GM23338 (cell line): ENCODE data around the gene GPC5. TPM values are rescaled to one million over a fixed set of nuclear protein-coding genes. Genes with fewer than 3 reads are reported as not detected.

ENCODE experiments used
- ATAC-seq: fragments of 200-7000 bp; cut with Tn5 transposase; 3 replicates; pipeline ENCODE4 v1.9.1; 2020
- DNase-seq: peaks from one replicate; pipeline ENCODE4 v3.0.0-alpha.2; 2015; ENCODE audit warnings: low spot score
- H2AFZ ChIP-seq: fragments of 200-600 bp; sonication (generic); 2 replicates; pipeline ENCODE4 v1.8.0; 2016; ENCODE audit warnings: antibody characterized with exemption, mild to moderate bottlenecking, moderate library complexity
- H3F3A ChIP-seq: fragments of 200-600 bp; sonication (generic); replicated peaks from 2 replicates; pipeline ENCODE4 v1.8.0; 2017; ENCODE audit warnings: antibody characterized with exemption, mixed run types, low read depth
- H3K27ac ChIP-seq: fragments of 200-600 bp; sonication (generic); 2 replicates; pipeline ENCODE4 v1.6.1; 2016; ENCODE audit warnings: low read depth
- H3K27me3 ChIP-seq: fragments of 200-600 bp; sonication (generic); 2 replicates; pipeline ENCODE4 v1.8.0; 2016; ENCODE audit warnings: mild to moderate bottlenecking, mixed run types, moderate library complexity; ENCODE audit not compliant: insufficient read depth
- H3K36me3 ChIP-seq: fragments of 200-600 bp; sonication (generic); 2 replicates; pipeline ENCODE4 v1.8.0; 2016; ENCODE audit warnings: mild to moderate bottlenecking; ENCODE audit not compliant: insufficient read depth
- H3K4me1 ChIP-seq: fragments of 200-600 bp; sonication (generic); 2 replicates; pipeline ENCODE4 v1.8.0; 2016; ENCODE audit warnings: mild to moderate bottlenecking, moderate library complexity; ENCODE audit not compliant: insufficient read depth
- H3K4me2 ChIP-seq: fragments of 200-600 bp; sonication (generic); 2 replicates; pipeline ENCODE4 v1.7.1; 2017; ENCODE audit warnings: mixed run types
- H3K4me3 ChIP-seq: fragments of 200-600 bp; sonication (generic); 2 replicates; pipeline ENCODE4 v1.6.1; 2016; ENCODE audit warnings: mixed run types
- H3K79me2 ChIP-seq: fragments of 200-600 bp; sonication (generic); replicated peaks from 2 replicates; pipeline ENCODE4 v1.8.0; 2017; ENCODE audit warnings: mild to moderate bottlenecking; ENCODE audit not compliant: insufficient read depth
- H3K9me2 ChIP-seq: fragments of 200-600 bp; sonication (generic); 2 replicates; pipeline ENCODE4 v1.8.0; 2017; ENCODE audit not compliant: insufficient read depth
- H4K20me1 ChIP-seq: fragments of 200-600 bp; sonication (generic); replicated peaks from 2 replicates; pipeline ENCODE4 v1.8.0; 2017; ENCODE audit warnings: mild to moderate bottlenecking; ENCODE audit not compliant: insufficient read depth
- H3K27ac Mint-ChIP-seq: 2 replicates; pipeline ENCODE4 v1.8.0; 2020; ENCODE audit warnings: inconsistent platforms, mild to moderate bottlenecking, moderate library complexity, mixed read lengths
- H3K27me3 Mint-ChIP-seq: 3 replicates; pipeline ENCODE4 v1.8.0; 2022; ENCODE audit warnings: low read depth, mild to moderate bottlenecking, moderate library complexity, mixed read lengths, inconsistent platforms; ENCODE audit not compliant: insufficient read depth, poor library complexity
- H3K36me3 Mint-ChIP-seq: 3 replicates; pipeline ENCODE4 v1.8.0; 2021; ENCODE audit warnings: low read depth, mild to moderate bottlenecking, inconsistent platforms, moderate library complexity, mixed read lengths
- H3K4me1 Mint-ChIP-seq: 3 replicates; pipeline ENCODE4 v1.8.0; 2020; ENCODE audit warnings: mild to moderate bottlenecking, inconsistent platforms, mixed read lengths
- H3K4me3 Mint-ChIP-seq: 3 replicates; pipeline ENCODE4 v1.8.0; 2021; ENCODE audit warnings: moderate library complexity, mild to moderate bottlenecking, inconsistent platforms, mixed read lengths
- H3K9me3 Mint-ChIP-seq: 3 replicates; pipeline ENCODE4 v1.8.0; 2020; ENCODE audit warnings: moderate library complexity, mild to moderate bottlenecking, inconsistent platforms, mixed read lengths
- CREB1 ChIP-seq: fragments of 250-450 bp; sonication (Bioruptor Pico); IDR thresholded peaks from 2 replicates; pipeline ENCODE4 v1.5.0; 2020; ENCODE audit warnings: low read depth, mild to moderate bottlenecking, moderate library complexity
- EZH2 ChIP-seq: fragments of 200-600 bp; sonication (generic); IDR thresholded peaks from one replicate; pipeline ENCODE4 v1.8.0; 2017; ENCODE audit warnings: antibody characterized with exemption, mild to moderate bottlenecking, low read depth; ENCODE audit not compliant: unreplicated experiment
- EZH2phosphoT487 ChIP-seq: fragments of 200-600 bp; sonication (generic); IDR thresholded peaks from one replicate; pipeline ENCODE4 v1.8.1; 2018; ENCODE audit warnings: antibody characterized with exemption; ENCODE audit not compliant: unreplicated experiment
- NANOG ChIP-seq: IDR thresholded peaks from 2 replicates; pipeline ENCODE4 v1.6.1; 2016; ENCODE audit warnings: antibody characterized with exemption, borderline replicate concordance
- POLR2AphosphoS5 ChIP-seq: IDR thresholded peaks from 2 replicates; pipeline ENCODE4 v1.6.1; 2016; ENCODE audit warnings: antibody characterized with exemption, low read depth
- STAT1 ChIP-seq: IDR thresholded peaks from one replicate; pipeline ENCODE4 v1.6.1; 2016; ENCODE audit warnings: antibody characterized with exemption; ENCODE audit not compliant: unreplicated experiment
- ZNF114 ChIP-seq: fragments of 250-450 bp; sonication (Bioruptor Pico); IDR thresholded peaks from 2 replicates; pipeline ENCODE4 v1.5.0; 2020; ENCODE audit warnings: mild to moderate bottlenecking, moderate library complexity
- ZNF331 ChIP-seq: fragments of 250-450 bp; sonication (Bioruptor Pico); IDR thresholded peaks from 2 replicates; pipeline ENCODE4 v1.5.0; 2020; ENCODE audit warnings: low read depth, mild to moderate bottlenecking, moderate library complexity
- polyA plus RNA-seq: library from polyadenylated mRNA; unstranded; fragments of >200 nt; fragmentation: Nextera tagmentation; extraction: Ambion mirVana; gene quantifications from 2 replicates; pipeline ENCODE4 v1.2.1, GENCODE V29; 2016
- total RNA-seq: library from RNA; depleted of rRNA; stranded (reverse); fragments of >200 nt; shearing (Covaris generic); gene quantifications from 2 replicates; pipeline ENCODE4 v1.2.3, GENCODE V29; 2014
- TF ChIP-seq, protein P1 (sequence below): IDR thresholded peaks from one replicate; pipeline ENCODE4 v1.6.1; 2018; ENCODE audit warnings: antibody characterized with exemption; ENCODE audit not compliant: unreplicated experiment
- TF ChIP-seq, protein P2 (sequence below): IDR thresholded peaks from 2 replicates; pipeline ENCODE4 v1.6.1; 2016; ENCODE audit warnings: antibody characterized with exemption
- TF ChIP-seq, protein P3 (sequence below), 2 experiments: fragments of 200-600 bp in 1 of 2; sonication (generic) in 1 of 2; conservative IDR thresholded peaks; 2 replicates each; pipeline versions ENCODE4 v1.5.1 to v1.6.1; 2016 to 2017; ENCODE audit warnings: antibody characterized with exemption in 2 of 2, low read depth in 2 of 2, mild to moderate bottlenecking in 2 of 2, moderate library complexity in 1 of 2

The GPC5 gene
- total and polyA plus RNA-seq, 2 experiments from 2014 or later, result 0.95 to 1.1 TPM

DNA sequence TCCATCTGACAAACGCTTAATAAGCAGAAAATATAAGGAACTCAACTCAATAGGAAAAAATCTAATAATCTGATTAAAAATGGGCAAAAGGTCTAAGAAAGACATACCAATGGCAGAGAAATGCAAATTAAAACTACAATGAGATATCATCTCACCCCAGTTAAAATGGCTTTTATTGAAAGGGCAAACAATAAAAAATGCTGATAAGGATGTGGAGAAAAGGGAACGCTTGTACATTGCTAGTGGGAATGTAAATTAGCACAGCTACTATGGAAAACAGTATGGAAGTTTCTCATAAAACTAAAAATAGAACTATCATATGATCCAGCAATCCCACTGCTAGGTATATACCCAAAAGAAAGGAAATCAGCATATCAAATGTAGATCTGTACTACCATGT is 1319.4 kb downstream of the GPC5 start:
- Mint-ChIP-seq H3K9me3 (no peaks in the 10 kb centered on the region), H3K4me1 (peaks cover 6% of the 10 kb centered on the region; the same call in 2 of the 3 replicates), H3K4me3 (no peak overlapping the region), H3K27ac (no peak overlapping the region), H3K36me3 (no peaks in the 10 kb centered on the region; the same call in 2 of the 3 replicates), H3K27me3 (no peaks in the 10 kb centered on the region)
- no peak for TF ChIP-seq EZH2
- no peak for TF ChIP-seq POLR2AphosphoS5
- no peak for TF ChIP-seq EZH2phosphoT487
- TF ChIP-seq NANOG, result no peak
- TF ChIP-seq ZNF331 (CRISPR knock-in tag), result no peak
- TF ChIP-seq STAT1, result no peak
- TF ChIP-seq, protein P1, sequence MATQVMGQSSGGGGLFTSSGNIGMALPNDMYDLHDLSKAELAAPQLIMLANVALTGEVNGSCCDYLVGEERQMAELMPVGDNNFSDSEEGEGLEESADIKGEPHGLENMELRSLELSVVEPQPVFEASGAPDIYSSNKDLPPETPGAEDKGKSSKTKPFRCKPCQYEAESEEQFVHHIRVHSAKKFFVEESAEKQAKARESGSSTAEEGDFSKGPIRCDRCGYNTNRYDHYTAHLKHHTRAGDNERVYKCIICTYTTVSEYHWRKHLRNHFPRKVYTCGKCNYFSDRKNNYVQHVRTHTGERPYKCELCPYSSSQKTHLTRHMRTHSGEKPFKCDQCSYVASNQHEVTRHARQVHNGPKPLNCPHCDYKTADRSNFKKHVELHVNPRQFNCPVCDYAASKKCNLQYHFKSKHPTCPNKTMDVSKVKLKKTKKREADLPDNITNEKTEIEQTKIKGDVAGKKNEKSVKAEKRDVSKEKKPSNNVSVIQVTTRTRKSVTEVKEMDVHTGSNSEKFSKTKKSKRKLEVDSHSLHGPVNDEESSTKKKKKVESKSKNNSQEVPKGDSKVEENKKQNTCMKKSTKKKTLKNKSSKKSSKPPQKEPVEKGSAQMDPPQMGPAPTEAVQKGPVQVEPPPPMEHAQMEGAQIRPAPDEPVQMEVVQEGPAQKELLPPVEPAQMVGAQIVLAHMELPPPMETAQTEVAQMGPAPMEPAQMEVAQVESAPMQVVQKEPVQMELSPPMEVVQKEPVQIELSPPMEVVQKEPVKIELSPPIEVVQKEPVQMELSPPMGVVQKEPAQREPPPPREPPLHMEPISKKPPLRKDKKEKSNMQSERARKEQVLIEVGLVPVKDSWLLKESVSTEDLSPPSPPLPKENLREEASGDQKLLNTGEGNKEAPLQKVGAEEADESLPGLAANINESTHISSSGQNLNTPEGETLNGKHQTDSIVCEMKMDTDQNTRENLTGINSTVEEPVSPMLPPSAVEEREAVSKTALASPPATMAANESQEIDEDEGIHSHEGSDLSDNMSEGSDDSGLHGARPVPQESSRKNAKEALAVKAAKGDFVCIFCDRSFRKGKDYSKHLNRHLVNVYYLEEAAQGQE, result no peak
- TF ChIP-seq, protein P2, sequence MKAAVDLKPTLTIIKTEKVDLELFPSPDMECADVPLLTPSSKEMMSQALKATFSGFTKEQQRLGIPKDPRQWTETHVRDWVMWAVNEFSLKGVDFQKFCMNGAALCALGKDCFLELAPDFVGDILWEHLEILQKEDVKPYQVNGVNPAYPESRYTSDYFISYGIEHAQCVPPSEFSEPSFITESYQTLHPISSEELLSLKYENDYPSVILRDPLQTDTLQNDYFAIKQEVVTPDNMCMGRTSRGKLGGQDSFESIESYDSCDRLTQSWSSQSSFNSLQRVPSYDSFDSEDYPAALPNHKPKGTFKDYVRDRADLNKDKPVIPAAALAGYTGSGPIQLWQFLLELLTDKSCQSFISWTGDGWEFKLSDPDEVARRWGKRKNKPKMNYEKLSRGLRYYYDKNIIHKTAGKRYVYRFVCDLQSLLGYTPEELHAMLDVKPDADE, result no peak
- no peak overlapping the region for H3K4me2 ChIP-seq
- no peaks in the 10 kb centered on the region for H4K20me1 ChIP-seq
- no peaks in the 10 kb centered on the region for H3F3A ChIP-seq
- no peak overlapping the region for H3K27ac ChIP-seq
- H2AFZ ChIP-seq, result no peak overlapping the region
- H3K79me2 ChIP-seq, result no peaks in the 10 kb centered on the region
- DNase-seq (no peak), ATAC-seq (no peak)
- no peaks in the 10 kb centered on the region for H3K27me3 ChIP-seq
- no peak overlapping the region for H3K4me3 ChIP-seq
- no peaks in the 10 kb centered on the region for H3K9me2 ChIP-seq
- H3K4me1 ChIP-seq, result peaks cover 9% of the 10 kb centered on the region; the same call in 1 of the 2 replicates
- no peaks in the 10 kb centered on the region for H3K36me3 ChIP-seq

DNA sequence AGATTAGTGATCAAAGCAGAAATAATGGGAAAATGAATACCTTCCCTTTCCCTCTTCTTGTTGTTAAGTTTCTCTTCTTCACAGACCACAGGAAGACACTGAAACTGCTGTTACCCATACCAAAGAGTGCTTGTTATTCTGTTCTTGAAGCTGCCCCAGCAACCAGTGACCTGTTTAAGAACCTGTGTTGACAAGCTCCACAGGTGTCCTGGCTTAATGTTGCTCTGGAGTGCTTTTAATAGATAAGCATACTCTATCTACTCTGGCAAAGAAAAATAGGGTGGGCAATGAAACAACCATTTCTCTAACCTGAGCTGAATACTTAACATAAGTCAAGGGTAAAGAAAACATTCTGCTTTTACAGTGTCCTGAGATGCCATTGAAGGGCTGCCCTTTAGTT is 1321.4 kb downstream of the GPC5 start:
- DNase-seq (peak; percentile 77), ATAC-seq (peak; percentile 97)
- H3K4me1 ChIP-seq, result peaks cover 9% of the 10 kb centered on the region; the same call in 1 of the 2 replicates
- H3F3A ChIP-seq, result no peaks in the 10 kb centered on the region
- Mint-ChIP-seq H3K27ac (no peak overlapping the region), H3K4me3 (no peak overlapping the region), H3K4me1 (peaks cover 6% of the 10 kb centered on the region; the same call in 2 of the 3 replicates), H3K27me3 (no peaks in the 10 kb centered on the region), H3K36me3 (no peaks in the 10 kb centered on the region), H3K9me3 (no peaks in the 10 kb centered on the region)
- no peak overlapping the region for H3K4me2 ChIP-seq
- H3K36me3 ChIP-seq, result no peaks in the 10 kb centered on the region
- no peaks in the 10 kb centered on the region for H3K9me2 ChIP-seq
- no peaks in the 10 kb centered on the region for H3K27me3 ChIP-seq
- no peaks in the 10 kb centered on the region for H4K20me1 ChIP-seq
- no peak overlapping the region for H3K4me3 ChIP-seq
- H3K79me2 ChIP-seq, result no peaks in the 10 kb centered on the region
- H2AFZ ChIP-seq, result no peak overlapping the region
- no peak overlapping the region for H3K27ac ChIP-seq
- peak; percentile 30; the same call in 1 of the 2 replicates for TF ChIP-seq CREB1 (CRISPR knock-in tag)
- TF ChIP-seq, protein P3, sequence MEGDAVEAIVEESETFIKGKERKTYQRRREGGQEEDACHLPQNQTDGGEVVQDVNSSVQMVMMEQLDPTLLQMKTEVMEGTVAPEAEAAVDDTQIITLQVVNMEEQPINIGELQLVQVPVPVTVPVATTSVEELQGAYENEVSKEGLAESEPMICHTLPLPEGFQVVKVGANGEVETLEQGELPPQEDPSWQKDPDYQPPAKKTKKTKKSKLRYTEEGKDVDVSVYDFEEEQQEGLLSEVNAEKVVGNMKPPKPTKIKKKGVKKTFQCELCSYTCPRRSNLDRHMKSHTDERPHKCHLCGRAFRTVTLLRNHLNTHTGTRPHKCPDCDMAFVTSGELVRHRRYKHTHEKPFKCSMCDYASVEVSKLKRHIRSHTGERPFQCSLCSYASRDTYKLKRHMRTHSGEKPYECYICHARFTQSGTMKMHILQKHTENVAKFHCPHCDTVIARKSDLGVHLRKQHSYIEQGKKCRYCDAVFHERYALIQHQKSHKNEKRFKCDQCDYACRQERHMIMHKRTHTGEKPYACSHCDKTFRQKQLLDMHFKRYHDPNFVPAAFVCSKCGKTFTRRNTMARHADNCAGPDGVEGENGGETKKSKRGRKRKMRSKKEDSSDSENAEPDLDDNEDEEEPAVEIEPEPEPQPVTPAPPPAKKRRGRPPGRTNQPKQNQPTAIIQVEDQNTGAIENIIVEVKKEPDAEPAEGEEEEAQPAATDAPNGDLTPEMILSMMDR (conservative IDR thresholded peaks at IDR 0.05; ENCODE audit: low read depth in 2 of 2), result no peak
- TF ChIP-seq ZNF114, result no peak
